K562 (cell line): ENCODE results near the gene SRGAP2C.
"Not testable (repeated sequence)": the region's sequence is repeated elsewhere in the genome, so short reads cannot be mapped to it uniquely, and the experiment has no call there.

Experiments
- IRF1 ChIP-seq: sonication (generic); formaldehyde crosslinking; IDR thresholded peaks from 2 replicates; pipeline ENCODE4 v1.8.0; 2022; ENCODE audit warnings: missing genetic modification reagents, mild to moderate bottlenecking, borderline replicate concordance
- SIN3A ChIP-seq, 2 experiments: fragments of 150-350 bp in 1 of 2; IDR thresholded peaks; 2 replicates each; pipeline ENCODE4 v1.6.1; 2011 to 2016; ENCODE audit warnings: borderline replicate concordance in 2 of 2, low read depth in 2 of 2, low read length in 2 of 2, mild to moderate bottlenecking in 2 of 2, moderate library complexity in 2 of 2; ENCODE audit not compliant: control insufficient read depth in 1 of 2
- ZNF274 ChIP-seq: IDR thresholded peaks from 2 replicates; pipeline ENCODE4 v1.6.1; 2011; ENCODE audit warnings: low read depth, mild to moderate bottlenecking, low read length, moderate library complexity, borderline replicate concordance

- not testable (repeated sequence) for TF ChIP-seq ZNF274; IRF1 (CRISPR knock-in tag); SIN3A (IDR thresholded peaks at IDR 0.05; ENCODE audit: borderline replicate concordance in 2 of 2, control insufficient read depth in 1 of 2, low read depth in 2 of 2, low read length in 2 of 2)
These were observed 27.7 kb upstream of the SRGAP2C start for GRCh38 chr1:121156958-121157603.
